ENCODE data around the gene TFF1.
A peak's percentile ranks its signal among the peaks of the same experiment; 100 is the strongest.

The TFF1 gene

GRCh38 chr21:42377211-42377950 lies 11.0 kb upstream of the TFF1 start:
- H3F3A ChIP-seq (ENCODE audit: insufficient read depth, low read length): no peaks in the 10 kb centered on the region
- TF ChIP-seq, protein P1, sequence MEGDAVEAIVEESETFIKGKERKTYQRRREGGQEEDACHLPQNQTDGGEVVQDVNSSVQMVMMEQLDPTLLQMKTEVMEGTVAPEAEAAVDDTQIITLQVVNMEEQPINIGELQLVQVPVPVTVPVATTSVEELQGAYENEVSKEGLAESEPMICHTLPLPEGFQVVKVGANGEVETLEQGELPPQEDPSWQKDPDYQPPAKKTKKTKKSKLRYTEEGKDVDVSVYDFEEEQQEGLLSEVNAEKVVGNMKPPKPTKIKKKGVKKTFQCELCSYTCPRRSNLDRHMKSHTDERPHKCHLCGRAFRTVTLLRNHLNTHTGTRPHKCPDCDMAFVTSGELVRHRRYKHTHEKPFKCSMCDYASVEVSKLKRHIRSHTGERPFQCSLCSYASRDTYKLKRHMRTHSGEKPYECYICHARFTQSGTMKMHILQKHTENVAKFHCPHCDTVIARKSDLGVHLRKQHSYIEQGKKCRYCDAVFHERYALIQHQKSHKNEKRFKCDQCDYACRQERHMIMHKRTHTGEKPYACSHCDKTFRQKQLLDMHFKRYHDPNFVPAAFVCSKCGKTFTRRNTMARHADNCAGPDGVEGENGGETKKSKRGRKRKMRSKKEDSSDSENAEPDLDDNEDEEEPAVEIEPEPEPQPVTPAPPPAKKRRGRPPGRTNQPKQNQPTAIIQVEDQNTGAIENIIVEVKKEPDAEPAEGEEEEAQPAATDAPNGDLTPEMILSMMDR (IDR thresholded peaks at IDR 0.05; ENCODE audit: low read length): no peak
- no peak for TF ChIP-seq EZH2 (IDR thresholded peaks at IDR 0.05; ENCODE audit: borderline replicate concordance, low read length)
- H3K27me3 ChIP-seq (ENCODE audit: insufficient read depth, low read length): peaks cover 20% of the 10 kb centered on the region; the same call in 1 of the 2 replicates
- no peak overlapping the region for H3K4me2 ChIP-seq (ENCODE audit: low read length)
- no peaks in the 10 kb centered on the region; the same call in 1 of the 2 replicates for H3K36me3 ChIP-seq (ENCODE audit: insufficient read depth, low read length)
- H3K9ac ChIP-seq (ENCODE audit: low read length): no peak overlapping the region
- H3K79me2 ChIP-seq (ENCODE audit: insufficient read depth, low read length): no peaks in the 10 kb centered on the region
- no peaks in the 10 kb centered on the region for H4K20me1 ChIP-seq (ENCODE audit: insufficient read depth, low read length)
- no peak overlapping the region for H3K27ac ChIP-seq (ENCODE audit: low read depth, low read length, poor library complexity, severe bottlenecking)
- peaks cover 9% of the 10 kb centered on the region; the same call in 1 of the 2 replicates for H3K9me3 ChIP-seq (ENCODE audit: low read length)
- H2AFZ ChIP-seq (ENCODE audit: low read length): no peak overlapping the region
- no peaks in the 10 kb centered on the region for H3K9me2 ChIP-seq (ENCODE audit: low read depth, low read length)
- H3K4me1 ChIP-seq (ENCODE audit: insufficient read depth, low read length, severe bottlenecking): peaks cover 9% of the 10 kb centered on the region
- no peak overlapping the region for H3K4me3 ChIP-seq (ENCODE audit: low read depth, low read length, poor library complexity, severe bottlenecking)

- Histone ChIP-seq H3F3A (ENCODE audit: insufficient read depth, low read length) (no peaks in the 10 kb centered on the region), H3K36me3 (ENCODE audit: insufficient read depth, low read length) (no peaks in the 10 kb centered on the region), H3K27me3 (ENCODE audit: insufficient read depth, low read length) (peaks cover 16% of the 10 kb centered on the region; the same call in 1 of the 2 replicates), H2AFZ (ENCODE audit: low read length) (no peak overlapping the region), H3K9me3 (ENCODE audit: low read length) (no peaks in the 10 kb centered on the region), H3K79me2 (ENCODE audit: insufficient read depth, low read length) (no peaks in the 10 kb centered on the region), H3K9me2 (ENCODE audit: low read depth, low read length) (no peaks in the 10 kb centered on the region), H4K20me1 (ENCODE audit: insufficient read depth, low read length) (no peaks in the 10 kb centered on the region), H3K4me1 (ENCODE audit: insufficient read depth, low read length, severe bottlenecking) (peaks cover 9% of the 10 kb centered on the region), H3K4me2 (ENCODE audit: low read length) (no peak overlapping the region), H3K27ac (ENCODE audit: low read depth, low read length, poor library complexity, severe bottlenecking) (no peak overlapping the region), H3K4me3 (ENCODE audit: low read depth, low read length, poor library complexity, severe bottlenecking) (no peak overlapping the region), H3K9ac (ENCODE audit: low read length) (no peak overlapping the region)
- TF ChIP-seq, protein P1 (IDR thresholded peaks at IDR 0.05; ENCODE audit: low read length): peak; percentile 63
- TF ChIP-seq EZH2 (IDR thresholded peaks at IDR 0.05; ENCODE audit: borderline replicate concordance, low read length): no peak
Observed at GRCh38 chr21:42376338-42376982, 10.1 kb upstream of the TFF1 start.

- no peaks in the 10 kb centered on the region for H4K20me1 ChIP-seq (ENCODE audit: insufficient read depth, low read length)
- no peaks in the 10 kb centered on the region for H3K9me2 ChIP-seq (ENCODE audit: low read depth, low read length)
- H3F3A ChIP-seq (ENCODE audit: insufficient read depth, low read length): no peaks in the 10 kb centered on the region
- H2AFZ ChIP-seq (ENCODE audit: low read length): no peak overlapping the region
- no peaks in the 10 kb centered on the region for H3K9me3 ChIP-seq (ENCODE audit: low read length)
- no peaks in the 10 kb centered on the region for H3K36me3 ChIP-seq (ENCODE audit: insufficient read depth, low read length)
- TF ChIP-seq, protein P1 (IDR thresholded peaks at IDR 0.05; ENCODE audit: low read length): no peak
- no peak for TF ChIP-seq EZH2 (IDR thresholded peaks at IDR 0.05; ENCODE audit: borderline replicate concordance, low read length)
- H3K79me2 ChIP-seq (ENCODE audit: insufficient read depth, low read length): no peaks in the 10 kb centered on the region
- no peak overlapping the region for H3K27ac ChIP-seq (ENCODE audit: low read depth, low read length, poor library complexity, severe bottlenecking)
- H3K4me3 ChIP-seq (ENCODE audit: low read depth, low read length, poor library complexity, severe bottlenecking): no peak overlapping the region
- H3K27me3 ChIP-seq (ENCODE audit: insufficient read depth, low read length): peaks cover 14% of the 10 kb centered on the region; the same call in 1 of the 2 replicates
- no peak overlapping the region for H3K9ac ChIP-seq (ENCODE audit: low read length)
- H3K4me1 ChIP-seq (ENCODE audit: insufficient read depth, low read length, severe bottlenecking): peaks cover 9% of the 10 kb centered on the region
- no peak overlapping the region for H3K4me2 ChIP-seq (ENCODE audit: low read length)
Observed at GRCh38 chr21:42375966-42376337, 9.6 kb upstream of the TFF1 start.

Data from OCI-LY1 (cell line).